ENCODE data around the gene RNF2.

The RNF2 gene

DNA sequence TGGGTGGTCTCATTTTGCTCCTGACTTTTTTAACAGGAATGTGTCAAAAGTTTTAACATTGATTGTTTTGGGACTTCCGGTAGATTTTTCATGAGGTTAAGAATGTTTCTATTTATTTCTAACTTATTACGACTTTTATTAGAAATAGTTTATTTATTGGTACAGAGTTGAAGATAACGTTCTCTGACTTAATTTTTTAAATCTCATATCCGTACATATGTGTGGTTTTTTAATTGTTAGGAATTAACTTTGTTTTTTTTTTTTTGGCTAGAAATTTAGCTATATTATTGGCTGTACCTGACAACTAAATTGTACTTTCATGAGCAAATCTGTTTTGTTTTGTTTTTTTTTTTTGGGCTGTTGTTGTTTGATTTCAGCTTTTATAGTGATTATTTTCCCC is 32.0 kb downstream of the RNF2 start:
- no peak for DNase-seq (ENCODE audit: low read depth in 1 of 2, low spot score in 1 of 2)
- H3K4me3 ChIP-seq (replicated peaks; ENCODE audit: insufficient read depth, low read length) = no peak overlapping the region
- no peak overlapping the region for H3K27ac ChIP-seq (replicated peaks)
- no peaks in the 10 kb centered on the region for H3K27me3 ChIP-seq (ENCODE audit: insufficient read depth, poor library complexity, severe bottlenecking)
- TF ChIP-seq, protein P1, sequence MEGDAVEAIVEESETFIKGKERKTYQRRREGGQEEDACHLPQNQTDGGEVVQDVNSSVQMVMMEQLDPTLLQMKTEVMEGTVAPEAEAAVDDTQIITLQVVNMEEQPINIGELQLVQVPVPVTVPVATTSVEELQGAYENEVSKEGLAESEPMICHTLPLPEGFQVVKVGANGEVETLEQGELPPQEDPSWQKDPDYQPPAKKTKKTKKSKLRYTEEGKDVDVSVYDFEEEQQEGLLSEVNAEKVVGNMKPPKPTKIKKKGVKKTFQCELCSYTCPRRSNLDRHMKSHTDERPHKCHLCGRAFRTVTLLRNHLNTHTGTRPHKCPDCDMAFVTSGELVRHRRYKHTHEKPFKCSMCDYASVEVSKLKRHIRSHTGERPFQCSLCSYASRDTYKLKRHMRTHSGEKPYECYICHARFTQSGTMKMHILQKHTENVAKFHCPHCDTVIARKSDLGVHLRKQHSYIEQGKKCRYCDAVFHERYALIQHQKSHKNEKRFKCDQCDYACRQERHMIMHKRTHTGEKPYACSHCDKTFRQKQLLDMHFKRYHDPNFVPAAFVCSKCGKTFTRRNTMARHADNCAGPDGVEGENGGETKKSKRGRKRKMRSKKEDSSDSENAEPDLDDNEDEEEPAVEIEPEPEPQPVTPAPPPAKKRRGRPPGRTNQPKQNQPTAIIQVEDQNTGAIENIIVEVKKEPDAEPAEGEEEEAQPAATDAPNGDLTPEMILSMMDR (IDR thresholded peaks at IDR 0.05; ENCODE audit: insufficient read depth, low read length) = no peak
- TF ChIP-seq GABPA (IDR thresholded peaks at IDR 0.05; ENCODE audit: low read depth) (no peak), POLR2AphosphoS5 (IDR thresholded peaks at IDR 0.05; ENCODE audit: low read depth) (no peak), SPI1 (IDR thresholded peaks at IDR 0.05; ENCODE audit: borderline replicate concordance, low read depth) (no peak)
- TF ChIP-seq, protein P2, sequence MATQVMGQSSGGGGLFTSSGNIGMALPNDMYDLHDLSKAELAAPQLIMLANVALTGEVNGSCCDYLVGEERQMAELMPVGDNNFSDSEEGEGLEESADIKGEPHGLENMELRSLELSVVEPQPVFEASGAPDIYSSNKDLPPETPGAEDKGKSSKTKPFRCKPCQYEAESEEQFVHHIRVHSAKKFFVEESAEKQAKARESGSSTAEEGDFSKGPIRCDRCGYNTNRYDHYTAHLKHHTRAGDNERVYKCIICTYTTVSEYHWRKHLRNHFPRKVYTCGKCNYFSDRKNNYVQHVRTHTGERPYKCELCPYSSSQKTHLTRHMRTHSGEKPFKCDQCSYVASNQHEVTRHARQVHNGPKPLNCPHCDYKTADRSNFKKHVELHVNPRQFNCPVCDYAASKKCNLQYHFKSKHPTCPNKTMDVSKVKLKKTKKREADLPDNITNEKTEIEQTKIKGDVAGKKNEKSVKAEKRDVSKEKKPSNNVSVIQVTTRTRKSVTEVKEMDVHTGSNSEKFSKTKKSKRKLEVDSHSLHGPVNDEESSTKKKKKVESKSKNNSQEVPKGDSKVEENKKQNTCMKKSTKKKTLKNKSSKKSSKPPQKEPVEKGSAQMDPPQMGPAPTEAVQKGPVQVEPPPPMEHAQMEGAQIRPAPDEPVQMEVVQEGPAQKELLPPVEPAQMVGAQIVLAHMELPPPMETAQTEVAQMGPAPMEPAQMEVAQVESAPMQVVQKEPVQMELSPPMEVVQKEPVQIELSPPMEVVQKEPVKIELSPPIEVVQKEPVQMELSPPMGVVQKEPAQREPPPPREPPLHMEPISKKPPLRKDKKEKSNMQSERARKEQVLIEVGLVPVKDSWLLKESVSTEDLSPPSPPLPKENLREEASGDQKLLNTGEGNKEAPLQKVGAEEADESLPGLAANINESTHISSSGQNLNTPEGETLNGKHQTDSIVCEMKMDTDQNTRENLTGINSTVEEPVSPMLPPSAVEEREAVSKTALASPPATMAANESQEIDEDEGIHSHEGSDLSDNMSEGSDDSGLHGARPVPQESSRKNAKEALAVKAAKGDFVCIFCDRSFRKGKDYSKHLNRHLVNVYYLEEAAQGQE (IDR thresholded peaks at IDR 0.05; ENCODE audit: insufficient replicate concordance, low read depth) = no peak

DNA sequence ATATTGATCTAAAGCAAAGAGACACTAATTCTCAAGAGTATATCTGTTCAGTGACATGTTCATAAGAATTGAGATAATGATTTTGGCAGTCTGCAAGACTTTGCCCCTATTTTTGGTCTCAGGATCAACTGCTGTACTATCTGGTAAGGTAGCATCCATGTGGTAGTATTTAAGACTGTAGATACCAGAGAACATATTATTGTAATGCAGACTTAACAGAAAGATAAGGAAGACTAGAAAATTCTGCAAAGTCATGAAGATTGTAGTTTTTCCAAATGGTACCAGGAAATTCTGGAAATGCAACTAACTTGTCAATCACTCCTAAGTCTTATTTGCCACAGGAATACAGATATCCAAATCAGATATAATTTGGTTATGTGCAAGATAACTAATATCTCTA is 35.1 kb downstream of the RNF2 start:
- H3K27me3 ChIP-seq (ENCODE audit: insufficient read depth, poor library complexity, severe bottlenecking) = no peaks in the 10 kb centered on the region
- H3K4me3 ChIP-seq (replicated peaks; ENCODE audit: insufficient read depth, low read length) = no peak overlapping the region
- TF ChIP-seq SPI1 (IDR thresholded peaks at IDR 0.05; ENCODE audit: borderline replicate concordance, low read depth) (no peak), POLR2AphosphoS5 (IDR thresholded peaks at IDR 0.05; ENCODE audit: low read depth) (no peak), GABPA (IDR thresholded peaks at IDR 0.05; ENCODE audit: low read depth) (no peak)
- TF ChIP-seq, protein P2 (IDR thresholded peaks at IDR 0.05; ENCODE audit: insufficient replicate concordance, low read depth) = no peak
- TF ChIP-seq, protein P1 (IDR thresholded peaks at IDR 0.05; ENCODE audit: insufficient read depth, low read length) = no peak
- no peak for DNase-seq (ENCODE audit: low read depth in 1 of 2, low spot score in 1 of 2)
- H3K27ac ChIP-seq (replicated peaks) = no peak overlapping the region

DNA sequence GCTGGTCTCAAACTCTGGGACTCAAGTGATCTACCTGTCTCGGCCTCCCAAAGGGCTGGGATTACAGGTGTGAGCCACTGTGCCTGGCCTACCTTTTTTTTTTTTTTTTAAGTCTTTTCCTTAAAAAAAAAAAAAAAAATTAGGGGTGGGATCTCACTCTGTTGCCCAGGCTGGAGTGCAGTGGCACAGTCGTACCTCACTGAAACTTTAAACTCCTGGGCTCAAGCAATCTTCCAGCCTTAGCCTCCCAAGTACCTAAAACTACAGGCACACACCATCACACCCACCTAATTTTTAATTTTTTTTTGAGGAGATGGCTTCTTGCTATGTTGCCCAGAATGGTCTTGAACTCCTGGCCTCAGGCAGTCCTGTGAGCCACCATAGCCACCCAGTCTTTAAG is 38.5 kb downstream of the RNF2 start:
- TF ChIP-seq SPI1 (IDR thresholded peaks at IDR 0.05; ENCODE audit: borderline replicate concordance, low read depth) (no peak), POLR2AphosphoS5 (IDR thresholded peaks at IDR 0.05; ENCODE audit: low read depth) (no peak), GABPA (IDR thresholded peaks at IDR 0.05; ENCODE audit: low read depth) (no peak)
- TF ChIP-seq, protein P1 (IDR thresholded peaks at IDR 0.05; ENCODE audit: insufficient read depth, low read length) = no peak
- TF ChIP-seq, protein P2 (IDR thresholded peaks at IDR 0.05; ENCODE audit: insufficient replicate concordance, low read depth) = no peak
- no peaks in the 10 kb centered on the region for H3K27me3 ChIP-seq (ENCODE audit: insufficient read depth, poor library complexity, severe bottlenecking)
- DNase-seq (ENCODE audit: low read depth in 1 of 2, low spot score in 1 of 2) = no peak

More for the DNA sequence above, 38.5 kb downstream of the RNF2 start:
- Histone ChIP-seq H3K4me3 (replicated peaks; ENCODE audit: insufficient read depth, low read length) (no peak overlapping the region), H3K27ac (replicated peaks) (no peak overlapping the region)
